Upper lobe of left lung (tissue), 4 donors: ENCODE data around the gene CCNA2.

Experiments
- EP300 ChIP-seq, 4 donors: sonication (generic); formaldehyde crosslinking; IDR thresholded peaks; one replicate each; pipeline ENCODE4 v1.5.1; 2017; ENCODE audit warnings: antibody characterized with exemption in 4 of 4, control low read depth in 2 of 4
- POLR2AphosphoS5 ChIP-seq, 2 donors: sonication (generic); formaldehyde crosslinking; IDR thresholded peaks; one replicate each; pipeline ENCODE4 v1.5.1; 2017; ENCODE audit warnings: antibody characterized with exemption in 2 of 2
- TF ChIP-seq, protein P1 (sequence below), 6 experiments: fragments of 450-650 bp in 4 of 6; fragments of 200-600 bp in 2 of 6; sonication (generic) in 2 of 6; IDR thresholded peaks; one replicate each; pipeline ENCODE4 v1.5.1; 2016 to 2019; ENCODE audit warnings: antibody characterized with exemption in 6 of 6

DNA sequence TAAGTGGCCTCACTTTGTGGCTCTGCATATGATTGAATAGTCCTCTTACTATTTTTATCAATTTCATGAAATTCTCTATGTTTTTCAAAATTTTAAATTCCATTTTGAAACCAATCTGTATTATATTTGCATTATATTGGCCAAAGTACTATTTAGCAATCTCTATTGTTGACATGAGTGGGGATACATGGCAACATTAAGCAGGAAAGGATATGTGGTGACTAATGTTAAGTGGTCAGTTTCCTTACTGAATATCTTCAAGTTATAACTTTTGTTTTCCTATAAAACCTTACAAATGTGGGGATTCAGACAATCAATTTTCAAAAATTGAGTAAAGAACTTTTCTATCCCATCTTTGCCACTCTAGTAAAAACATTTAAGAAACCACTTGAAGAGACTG lies 36.4 kb upstream of the CCNA2 start:
- TF ChIP-seq, protein P1, sequence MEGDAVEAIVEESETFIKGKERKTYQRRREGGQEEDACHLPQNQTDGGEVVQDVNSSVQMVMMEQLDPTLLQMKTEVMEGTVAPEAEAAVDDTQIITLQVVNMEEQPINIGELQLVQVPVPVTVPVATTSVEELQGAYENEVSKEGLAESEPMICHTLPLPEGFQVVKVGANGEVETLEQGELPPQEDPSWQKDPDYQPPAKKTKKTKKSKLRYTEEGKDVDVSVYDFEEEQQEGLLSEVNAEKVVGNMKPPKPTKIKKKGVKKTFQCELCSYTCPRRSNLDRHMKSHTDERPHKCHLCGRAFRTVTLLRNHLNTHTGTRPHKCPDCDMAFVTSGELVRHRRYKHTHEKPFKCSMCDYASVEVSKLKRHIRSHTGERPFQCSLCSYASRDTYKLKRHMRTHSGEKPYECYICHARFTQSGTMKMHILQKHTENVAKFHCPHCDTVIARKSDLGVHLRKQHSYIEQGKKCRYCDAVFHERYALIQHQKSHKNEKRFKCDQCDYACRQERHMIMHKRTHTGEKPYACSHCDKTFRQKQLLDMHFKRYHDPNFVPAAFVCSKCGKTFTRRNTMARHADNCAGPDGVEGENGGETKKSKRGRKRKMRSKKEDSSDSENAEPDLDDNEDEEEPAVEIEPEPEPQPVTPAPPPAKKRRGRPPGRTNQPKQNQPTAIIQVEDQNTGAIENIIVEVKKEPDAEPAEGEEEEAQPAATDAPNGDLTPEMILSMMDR (IDR thresholded peaks at IDR 0.05) = no peak
- TF ChIP-seq POLR2AphosphoS5 (IDR thresholded peaks at IDR 0.05) = no peak
- no peak for TF ChIP-seq EP300 (IDR thresholded peaks at IDR 0.05)
